Panc1 (cell line): Measurements from ENCODE around the gene SLC9A4. TPM values are rescaled to one million over a fixed set of nuclear protein-coding genes. Genes with fewer than 3 reads are reported as not detected.

Experiments used
- ATAC-seq: fragments of 200-7000 bp; cut with Tn5 transposase; 2 replicates; pipeline ENCODE4 v1.9.1; 2020; ENCODE audit warnings: mild to moderate bottlenecking, moderate library complexity
- BruUV-seq: library from RNA; stranded (reverse); fragments of 400-500 nt; replicated peaks from 2 replicates; lab custom pipeline; 2021; lab: Mats Ljungman, UMichigan
- CTCF ChIA-PET: fragments of 300-600 bp; sonication (Branson Sonifier 250); formaldehyde crosslinking; loops from one replicate; lab custom pipeline; 2022; ENCODE audit warnings: antibody characterized with exemption; lab: Charles Lee
- POLR2A ChIA-PET: fragments of 300-600 bp; sonication (Branson Sonifier 250); formaldehyde crosslinking; loops from one replicate; lab custom pipeline; 2022; ENCODE audit warnings: antibody characterized with exemption; lab: Charles Lee
- DNase-seq: peaks from one replicate; pipeline ENCODE4 v3.0.0-alpha.2; 2010; ENCODE audit warnings: low read depth, low spot score
- H3K27ac ChIP-seq: 2 replicates; pipeline ENCODE4 v1.5.1; 2011; ENCODE audit warnings: mild to moderate bottlenecking, low read length, inconsistent platforms
- H3K27me3 ChIP-seq: fragments of 200-500 bp; sonication (Bioruptor generic); 2 replicates; pipeline ENCODE4 v1.6.0; 2014; ENCODE audit warnings: low read length, inconsistent platforms; ENCODE audit not compliant: control insufficient read depth, insufficient read depth
- H3K36me3 ChIP-seq: fragments of 200-500 bp; sonication (Bioruptor generic); 2 replicates; pipeline ENCODE4 v1.5.1; 2014; ENCODE audit warnings: inconsistent platforms, mild to moderate bottlenecking, low read length, moderate library complexity; ENCODE audit not compliant: control insufficient read depth, insufficient read depth
- H3K4me1 ChIP-seq: 2 replicates; pipeline ENCODE4 v1.5.1; 2011; ENCODE audit warnings: inconsistent platforms, mild to moderate bottlenecking, low read length, moderate library complexity; ENCODE audit not compliant: control insufficient read depth, insufficient read depth
- H3K4me3 ChIP-seq, 2 experiments: 2 replicates each; pipeline ENCODE4 v1.5.1; 2011 to 2012; ENCODE audit warnings: low read depth in 2 of 2, low read length in 2 of 2, mild to moderate bottlenecking in 2 of 2, inconsistent platforms in 1 of 2, moderate library complexity in 1 of 2
- H3K9me3 ChIP-seq: fragments of 200-500 bp; sonication (Bioruptor generic); 2 replicates; pipeline ENCODE4 v1.5.1; 2014; ENCODE audit warnings: low read depth, mild to moderate bottlenecking, inconsistent platforms, low read length, moderate library complexity; ENCODE audit not compliant: control insufficient read depth, insufficient read depth
- CTCF ChIP-seq: fragments of 450-650 bp; IDR thresholded peaks from 2 replicates; pipeline ENCODE4 v1.5.1; 2017; ENCODE audit warnings: mild to moderate bottlenecking
- REST ChIP-seq, 2 experiments: IDR thresholded peaks; 2 replicates each; pipeline ENCODE4 v1.6.1; 2011 to 2012; ENCODE audit warnings: low read depth in 2 of 2, control low read depth in 1 of 2, low read length in 1 of 2, mild to moderate bottlenecking in 1 of 2, moderate library complexity in 1 of 2; ENCODE audit not compliant: insufficient read depth in 1 of 2
- SIN3A ChIP-seq: IDR thresholded peaks from 2 replicates; pipeline ENCODE4 v1.6.1; 2012; ENCODE audit warnings: low read depth, mild to moderate bottlenecking, low read length, moderate library complexity, borderline replicate concordance; ENCODE audit not compliant: insufficient read depth
- in situ Hi-C: cut with HindIII; loops from 2 replicates; pipeline ENCODE4 v1.10.0; 2016; ENCODE audit warnings: low sequenced_read_pairs, low pct_unique_long_range_greater_than_20kb
- intact Hi-C: fragments of 100-400 bp; cut with micrococcal nuclease; formaldehyde crosslinking; loops from one replicate; pipeline ENCODE4 v1.10.0; 2022; ENCODE audit not compliant: unreplicated experiment
- total RNA-seq: library from RNA; stranded (reverse); gene quantifications from one replicate; pipeline ENCODE4 v1.2.1, GENCODE V29; 2021; ENCODE audit not compliant: unreplicated experiment

SLC9A4 gene
- total RNA-seq, 1 experiment from 2014 or later: not detected

GRCh38 chr2:102460467-102460866 is 12.6 kb upstream of the SLC9A4 start:
- H3K9me3 ChIP-seq: no peaks in the 10 kb centered on the region
- H3K27me3 ChIP-seq: no peaks in the 10 kb centered on the region; the same call in 1 of the 2 replicates
- DNase-seq: no peak
- intact Hi-C loops: no loop called here
- CTCF ChIA-PET: interaction anchor here (0.7 kb wide), 2 partner anchors 81 to 317 kb away, joined by 3 to 4 read pairs; no protein-coding TSS in a partner anchor
- no peaks in the 10 kb centered on the region for H3K36me3 ChIP-seq
- TF ChIP-seq CTCF (peak; percentile 7; the same call in 1 of the 2 replicates), SIN3A (no peak)
- in situ Hi-C loops: no loop called here
- ATAC-seq: no peak
- POLR2A ChIA-PET: no interaction called here
- no peak overlapping the region for H3K4me3 ChIP-seq
- no peak overlapping the region for H3K27ac ChIP-seq
- no peaks in the 10 kb centered on the region for H3K4me1 ChIP-seq
- BruUV-seq: no TSS peak

GRCh38 chr2:102461188-102461587 is 11.8 kb upstream of the SLC9A4 start:
- TF ChIP-seq REST (IDR thresholded peaks at IDR 0.05; ENCODE audit: insufficient read depth in 1 of 2, low read depth in 2 of 2, low read length in 1 of 2): no peak
- H3K36me3 ChIP-seq: no peaks in the 10 kb centered on the region
- H3K4me3 ChIP-seq: no peak overlapping the region
- ATAC-seq: no peak
- CTCF ChIA-PET: no interaction called here
- no TSS peak for BruUV-seq
- intact Hi-C loops (no loop called here), in situ Hi-C loops (no loop called here)
- no peak for DNase-seq
- POLR2A ChIA-PET: no interaction called here
- no peaks in the 10 kb centered on the region; the same call in 1 of the 2 replicates for H3K27me3 ChIP-seq
- no peaks in the 10 kb centered on the region for H3K4me1 ChIP-seq
- no peaks in the 10 kb centered on the region for H3K9me3 ChIP-seq
- H3K27ac ChIP-seq: no peak overlapping the region

GRCh38 chr2:102463160-102463559 is 9.9 kb upstream of the SLC9A4 start:
- Histone ChIP-seq H3K27ac (no peak overlapping the region), H3K9me3 (no peaks in the 10 kb centered on the region), H3K36me3 (no peaks in the 10 kb centered on the region), H3K27me3 (no peaks in the 10 kb centered on the region; the same call in 1 of the 2 replicates), H3K4me3 (no peak overlapping the region), H3K4me1 (no peaks in the 10 kb centered on the region)
- in situ Hi-C loops: no loop called here
- intact Hi-C loops: no loop called here
- DNase-seq (no peak), ATAC-seq (no peak)
- no TSS peak for BruUV-seq
- ChIA-PET POLR2A (no interaction called here), CTCF (no interaction called here)
- TF ChIP-seq SIN3A (no peak), REST (IDR thresholded peaks at IDR 0.05; ENCODE audit: insufficient read depth in 1 of 2, low read depth in 2 of 2, low read length in 1 of 2) (no peak)
